ENCODE measurements around the gene KIAA0753. TPM values are rescaled to one million over a fixed set of nuclear protein-coding genes. Genes with fewer than 3 reads are reported as not detected.

KIAA0753 gene
- 8.9 and 9.3 TPM in 2 replicates for total RNA-seq

DNA sequence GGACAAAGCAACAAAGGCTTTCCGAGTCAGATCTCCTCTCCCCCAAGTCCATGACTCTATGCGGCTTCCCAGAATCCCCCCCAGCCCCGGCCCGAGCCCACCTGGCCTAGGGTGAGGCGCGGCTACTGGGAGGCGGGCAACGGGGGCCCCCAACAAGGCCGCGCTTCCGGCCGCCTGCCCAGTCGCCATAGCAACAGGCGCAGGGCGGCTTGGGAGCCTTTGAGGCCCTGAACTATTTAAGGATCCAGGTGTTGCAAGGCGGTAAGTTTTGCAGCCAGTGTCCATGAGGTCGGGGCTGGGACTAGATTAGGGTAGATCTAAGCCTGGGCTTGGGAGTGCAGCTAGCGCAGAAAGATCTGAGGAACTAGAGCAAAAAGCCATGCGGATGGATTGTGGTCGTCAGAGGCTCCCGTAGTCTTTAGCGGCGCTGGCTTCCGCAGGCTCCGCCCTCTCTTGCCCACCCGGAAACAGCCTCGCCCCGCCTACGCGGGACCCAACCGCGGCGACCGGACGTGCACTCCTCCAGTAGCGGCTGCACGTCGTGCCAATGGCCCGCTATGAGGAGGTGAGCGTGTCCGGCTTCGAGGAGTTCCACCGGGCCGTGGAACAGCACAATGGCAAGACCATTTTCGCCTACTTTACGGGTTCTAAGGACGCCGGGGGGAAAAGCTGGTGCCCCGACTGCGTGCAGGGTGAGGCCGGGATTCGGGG is at the start of gene KIAA0753, which contains the start of gene TXNDC17:
Gene KIAA0753, minus strand, starts transcription at position 176 of the 711 bp plus-strand sequence. CDS start 5,608 bp downstream, outside the sequence.
Gene TXNDC17, plus strand, starts transcription at position 525 of the 711 bp plus-strand sequence. Its CDS starts 23 bp downstream, at position 548.
- DNase-seq (ENCODE audit: low read depth, low spot score) = peak; percentile 74

- no peak for DNase-seq (ENCODE audit: low read depth, low spot score)
Observed at GRCh38 chr17:6688944-6689343, 48.4 kb upstream of the KIAA0753 start.

DNA sequence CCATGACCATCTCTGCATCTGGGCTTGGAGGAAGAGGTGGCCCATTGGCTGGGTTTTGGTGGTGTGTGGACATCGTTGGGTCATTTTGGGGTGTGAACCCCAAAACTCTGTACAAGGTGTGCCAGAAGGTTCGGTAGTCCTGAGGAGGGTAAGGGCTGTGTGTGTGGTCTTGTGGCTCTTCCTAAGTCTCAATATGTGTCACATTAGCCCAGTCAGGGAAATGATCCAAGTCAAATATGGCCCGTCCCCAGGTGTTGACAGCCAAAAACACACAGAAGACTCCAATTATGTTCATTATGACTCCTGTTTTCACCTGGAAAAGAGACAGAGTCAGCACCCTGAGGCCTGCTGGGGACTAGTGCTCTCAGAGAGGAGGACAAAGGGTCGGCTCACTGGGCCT is 45.5 kb upstream of the KIAA0753 start:
- DNase-seq (ENCODE audit: low read depth, low spot score) = no peak

GRCh38 chr17:6684881-6685767 is 44.6 kb upstream of the KIAA0753 start:
- no peak for DNase-seq (ENCODE audit: low read depth, low spot score)

DNA sequence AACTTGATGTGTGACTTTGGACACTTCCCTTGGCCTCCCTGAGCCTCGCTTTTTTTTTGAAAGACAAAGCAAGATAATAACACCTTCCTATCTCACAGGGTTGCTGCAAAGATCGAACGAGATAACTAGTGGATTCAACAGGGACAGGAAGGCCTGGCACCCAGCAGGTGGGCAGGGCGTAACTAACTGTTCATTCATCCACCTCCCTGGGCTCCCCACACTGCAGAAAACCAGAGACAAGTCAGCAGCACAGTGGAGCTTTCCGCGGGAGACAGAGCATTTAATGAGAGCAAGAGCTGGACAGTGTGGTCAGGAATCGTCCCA is 43.9 kb upstream of the KIAA0753 start:
- no peak for DNase-seq (ENCODE audit: low read depth, low spot score)

- DNase-seq (ENCODE audit: low read depth, low spot score) = no peak
Observed at GRCh38 chr17:6683730-6684459, 43.4 kb upstream of the KIAA0753 start.

GRCh38 chr17:6683081-6683684 is 42.7 kb upstream of the KIAA0753 start:
- no peak for DNase-seq (ENCODE audit: low read depth, low spot score)

DNA sequence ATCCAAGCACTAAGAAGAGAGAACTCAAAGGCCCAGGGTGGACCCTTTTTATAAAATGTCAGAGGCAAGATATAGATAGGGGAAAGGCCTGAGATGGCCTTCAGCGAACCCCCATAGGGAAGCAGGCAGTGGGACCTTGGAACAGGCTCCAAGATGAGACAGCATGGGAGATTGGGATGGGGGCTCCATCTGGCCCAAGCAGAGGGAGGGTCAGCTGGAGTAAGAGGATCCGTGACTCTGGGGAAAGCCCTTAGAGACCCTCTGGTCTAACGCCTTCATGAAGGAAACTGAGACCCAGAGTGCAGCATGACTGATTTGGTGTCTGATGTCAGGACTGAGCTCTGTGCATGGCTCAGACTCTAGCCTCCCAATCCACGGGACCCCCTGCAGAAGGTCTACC is 41.8 kb upstream of the KIAA0753 start:
- DNase-seq (ENCODE audit: low read depth, low spot score) = no peak

DNA sequence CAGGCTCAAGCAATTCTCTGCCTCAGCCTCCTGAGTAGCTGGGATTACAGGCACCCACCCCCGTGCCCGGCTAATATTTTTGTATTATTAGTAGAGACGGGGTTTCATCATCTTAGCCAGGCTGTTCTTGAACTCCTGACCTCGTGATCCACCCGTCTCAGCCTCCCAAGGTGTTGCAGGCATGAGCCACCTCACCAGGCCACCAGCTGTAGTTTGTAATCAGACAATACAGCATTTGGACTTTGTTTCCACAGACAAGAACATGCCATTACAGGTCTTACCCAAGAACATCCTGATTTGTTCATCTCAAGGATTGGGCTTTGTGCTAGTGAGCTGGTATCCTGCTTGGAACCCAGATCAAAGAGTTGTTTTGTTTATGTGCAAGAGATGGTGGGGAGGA is 41.2 kb upstream of the KIAA0753 start:
- DNase-seq (ENCODE audit: low read depth, low spot score) = no peak

DNA sequence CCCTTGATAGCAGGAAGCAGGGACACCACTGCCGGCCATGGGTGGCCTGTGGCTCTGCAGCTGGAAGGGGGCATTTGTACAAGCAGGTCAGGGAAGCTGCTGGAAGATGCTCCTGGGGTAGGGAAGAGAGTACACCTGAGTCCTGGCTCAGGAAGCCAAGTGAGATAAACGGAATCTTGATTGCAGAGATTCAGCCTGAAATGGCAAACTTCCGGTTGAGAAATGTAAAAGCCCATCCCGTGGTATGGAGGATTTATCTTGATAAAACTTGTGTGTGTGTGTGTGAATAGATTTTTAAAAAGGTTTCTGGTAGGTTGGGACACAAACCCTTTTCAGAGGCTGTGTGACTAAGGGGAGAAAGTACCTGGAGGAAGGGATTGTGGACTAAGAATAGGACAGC is 40.7 kb upstream of the KIAA0753 start:
- no peak for DNase-seq (ENCODE audit: low read depth, low spot score)

GRCh38 chr17:6679241-6679640 is 38.7 kb upstream of the KIAA0753 start:
- DNase-seq (ENCODE audit: low read depth, low spot score) = no peak

GRCh38 chr17:6677946-6678345 is 37.4 kb upstream of the KIAA0753 start:
- no peak for DNase-seq (ENCODE audit: low read depth, low spot score)

GRCh38 chr17:6677158-6677831 is 36.8 kb upstream of the KIAA0753 start:
- DNase-seq (ENCODE audit: low read depth, low spot score) = no peak

DNA sequence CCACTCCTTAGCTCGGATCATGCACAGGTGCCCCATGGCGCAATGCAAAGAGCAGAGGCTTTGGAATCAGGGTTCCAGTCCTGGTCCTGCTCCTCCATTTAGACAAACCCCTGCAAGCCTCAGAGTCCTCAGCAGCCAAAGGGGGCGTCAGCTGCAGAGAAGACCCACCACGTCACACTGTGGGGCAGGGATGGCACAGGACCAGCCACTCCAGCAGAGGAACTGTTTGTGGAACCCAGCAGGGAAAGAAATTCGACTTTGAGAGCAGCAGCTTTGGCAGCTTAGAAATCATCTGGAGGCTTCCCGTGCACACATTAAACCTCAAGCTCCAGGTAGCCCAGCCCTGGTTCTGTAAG is 36.3 kb upstream of the KIAA0753 start:
- DNase-seq (ENCODE audit: low read depth, low spot score) = no peak

DNA sequence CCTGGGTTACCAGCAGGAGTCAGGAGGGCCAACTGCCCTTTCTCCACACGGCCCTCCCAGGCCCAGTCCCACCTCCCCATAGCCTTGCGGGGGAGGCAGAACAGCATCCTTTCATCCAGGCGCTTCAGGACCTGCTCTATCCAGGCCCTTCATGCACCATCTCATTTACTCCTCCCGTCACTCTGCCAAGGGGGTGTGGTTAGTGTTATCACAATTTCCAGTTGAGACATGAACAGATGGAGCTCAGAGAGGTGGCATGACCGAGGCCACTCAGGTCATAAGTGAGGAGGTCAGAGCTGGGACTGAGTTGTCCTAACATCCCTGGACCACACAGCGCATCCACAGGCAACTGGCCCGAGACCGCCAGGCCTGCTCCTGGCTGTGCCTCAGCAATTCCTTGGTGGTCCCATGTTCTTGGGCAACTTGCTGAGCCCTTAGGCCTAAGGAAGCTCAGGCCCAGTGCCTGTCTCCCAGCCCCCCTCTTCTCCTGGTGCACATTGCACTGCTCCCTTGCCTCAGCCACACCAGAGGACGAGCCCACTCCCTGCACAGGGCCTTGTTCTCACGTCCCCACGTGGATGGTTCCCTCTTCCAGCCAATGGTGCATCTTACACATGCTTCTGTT is 34.8 kb upstream of the KIAA0753 start:
- DNase-seq (ENCODE audit: low read depth, low spot score) = no peak

- DNase-seq (ENCODE audit: low read depth, low spot score) = no peak
Observed at GRCh38 chr17:6674586-6674985, 34.1 kb upstream of the KIAA0753 start.

DNA sequence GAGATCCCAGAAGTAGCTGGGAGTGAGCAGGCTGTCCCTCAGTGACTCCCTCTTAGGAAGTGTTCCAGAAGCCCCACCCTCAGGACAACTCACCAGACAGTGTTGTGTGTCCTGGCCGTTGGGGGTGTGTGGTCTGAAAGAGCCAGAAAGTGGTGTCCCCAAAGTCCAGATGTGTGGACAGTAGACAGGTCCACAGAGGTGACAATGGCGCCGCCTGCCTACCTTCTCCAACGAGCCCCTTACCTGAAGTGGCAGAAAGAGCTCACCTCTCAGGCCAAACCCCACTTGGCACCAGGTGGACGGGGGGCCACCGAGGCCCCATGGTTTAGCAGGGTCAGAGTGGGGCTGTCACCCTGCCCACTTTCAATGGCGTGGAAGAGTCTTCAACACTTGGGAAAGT is 30.9 kb upstream of the KIAA0753 start:
- no peak for DNase-seq (ENCODE audit: low read depth, low spot score)

DNA sequence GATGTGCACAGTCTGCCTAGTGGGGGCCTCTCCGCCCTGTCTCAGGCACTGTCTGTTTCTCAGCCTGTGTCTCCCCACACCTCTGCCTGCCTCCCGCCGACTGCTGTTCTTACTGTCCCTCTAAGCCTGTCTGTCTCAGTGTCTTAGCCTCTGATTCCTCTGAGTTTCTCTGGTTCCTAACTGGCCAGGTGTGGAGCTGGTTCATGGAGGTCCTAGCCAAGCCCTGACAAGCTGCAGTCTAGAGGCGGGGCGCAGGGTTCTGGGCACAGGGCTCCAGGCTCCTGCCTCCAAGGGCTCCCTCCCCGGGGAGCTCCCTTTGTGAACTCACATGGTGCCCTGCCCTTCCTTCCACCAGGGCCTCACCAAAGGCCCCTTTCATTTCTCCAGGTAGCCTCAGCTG is 30.5 kb upstream of the KIAA0753 start:
- no peak for DNase-seq (ENCODE audit: low read depth, low spot score)

GRCh38 chr17:6670571-6670970 is 30.1 kb upstream of the KIAA0753 start:
- DNase-seq (ENCODE audit: low read depth, low spot score) = no peak

DNA sequence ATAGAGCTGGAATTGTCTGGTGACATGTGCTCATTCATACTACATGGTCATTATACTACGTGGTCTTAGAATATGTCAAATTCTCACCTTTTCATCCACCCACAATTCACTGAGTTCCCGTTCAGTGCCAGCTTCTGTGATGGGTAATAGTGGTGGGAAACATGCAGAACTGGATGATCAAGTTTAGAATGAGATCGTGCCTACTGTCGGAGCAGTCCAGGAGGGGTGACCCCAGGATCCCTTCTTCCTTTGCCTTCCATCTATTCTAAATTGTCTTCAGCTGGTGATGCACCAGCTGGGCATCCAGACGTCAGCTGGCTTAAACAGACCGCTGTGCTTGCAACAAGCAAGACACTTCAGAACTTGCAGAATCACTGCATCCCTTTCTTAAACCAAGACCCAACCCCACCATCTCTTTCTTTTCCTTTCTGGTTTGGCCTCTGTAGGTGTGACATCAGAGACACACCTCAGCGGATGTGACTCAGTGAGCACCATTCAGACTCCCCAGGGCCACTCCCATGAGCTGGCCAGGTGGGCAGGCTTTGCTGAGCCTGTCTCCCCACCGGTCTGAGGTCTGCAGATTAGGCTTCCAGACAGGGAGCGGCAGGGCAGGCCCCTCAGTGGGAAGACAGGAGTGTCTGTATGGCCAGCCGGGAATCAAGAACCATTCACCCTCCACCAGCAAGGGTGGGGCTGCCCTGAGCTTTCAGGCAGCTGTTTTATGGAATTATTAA is 29.1 kb upstream of the KIAA0753 start:
- no peak for DNase-seq (ENCODE audit: low read depth, low spot score)

Measured in pulmonary artery endothelial cell (primary cell).